MCF 10A (cell line): ENCODE measurements around the gene KCNT2. TPM values are rescaled to one million over a fixed set of nuclear protein-coding genes. Genes with fewer than 3 reads are reported as not detected.

ENCODE experiments used
- BruUV-seq: library from RNA; stranded (reverse); fragments of 400-500 nt; replicated peaks from 2 replicates; lab custom pipeline; 2021; lab: Mats Ljungman, UMichigan
- CTCF ChIA-PET: fragments of 300-600 bp; sonication (Branson Sonifier 250); formaldehyde crosslinking; extraction: SDS; loops from one replicate; lab custom pipeline; 2021; ENCODE audit warnings: antibody characterized with exemption, inconsistent platforms; lab: Yijun Ruan, JAX
- POLR2A ChIA-PET: fragments of 300-600, 350-650 bp; sonication (Branson Sonifier 250); formaldehyde crosslinking; extraction: SDS; loops from one replicate; lab custom pipeline; 2020; ENCODE audit warnings: antibody characterized with exemption, inconsistent platforms; lab: Yijun Ruan, JAX
- DNase-seq: peaks from one replicate; pipeline ENCODE4 v3.0.0-alpha.2; 2018; ENCODE audit not compliant: unreplicated experiment
- H3K27ac Mint-ChIP-seq: one replicate; pipeline ENCODE4 v1.8.0; 2022; ENCODE audit warnings: mild to moderate bottlenecking, low read depth, mixed read lengths; ENCODE audit not compliant: unreplicated experiment
- H3K27me3 Mint-ChIP-seq: one replicate; pipeline ENCODE4 v1.8.0; 2022; ENCODE audit warnings: mixed read lengths; ENCODE audit not compliant: insufficient read depth, unreplicated experiment
- H3K36me3 Mint-ChIP-seq: one replicate; pipeline ENCODE4 v1.8.0; 2022; ENCODE audit warnings: mild to moderate bottlenecking, moderate library complexity, mixed read lengths; ENCODE audit not compliant: insufficient read depth, unreplicated experiment
- H3K4me1 Mint-ChIP-seq: one replicate; pipeline ENCODE4 v1.8.0; 2022; ENCODE audit warnings: mixed read lengths; ENCODE audit not compliant: insufficient read depth, unreplicated experiment
- H3K4me3 Mint-ChIP-seq: one replicate; pipeline ENCODE4 v1.8.0; 2022; ENCODE audit warnings: mild to moderate bottlenecking, moderate library complexity, mixed read lengths; ENCODE audit not compliant: unreplicated experiment
- H3K9me3 Mint-ChIP-seq: one replicate; pipeline ENCODE4 v1.8.0; 2022; ENCODE audit warnings: mixed read lengths; ENCODE audit not compliant: unreplicated experiment
- intact Hi-C: fragments of 100-400 bp; cut with micrococcal nuclease; formaldehyde crosslinking; loops from 2 replicates; pipeline ENCODE4 v1.14.1; 2022
- total RNA-seq: library from RNA; stranded (reverse); gene quantifications from 2 replicates; pipeline ENCODE4 v1.2.3, GENCODE V29; 2022
- TF ChIP-seq, protein P1 (sequence below): fragments of 200-600 bp; IDR thresholded peaks from one replicate; pipeline ENCODE4 v1.8.0; 2022; ENCODE audit warnings: antibody characterized with exemption, mild to moderate bottlenecking; ENCODE audit not compliant: unreplicated experiment

KCNT2 gene
- total RNA-seq, 1 experiment from 2014 or later, result 1.5 TPM

DNA sequence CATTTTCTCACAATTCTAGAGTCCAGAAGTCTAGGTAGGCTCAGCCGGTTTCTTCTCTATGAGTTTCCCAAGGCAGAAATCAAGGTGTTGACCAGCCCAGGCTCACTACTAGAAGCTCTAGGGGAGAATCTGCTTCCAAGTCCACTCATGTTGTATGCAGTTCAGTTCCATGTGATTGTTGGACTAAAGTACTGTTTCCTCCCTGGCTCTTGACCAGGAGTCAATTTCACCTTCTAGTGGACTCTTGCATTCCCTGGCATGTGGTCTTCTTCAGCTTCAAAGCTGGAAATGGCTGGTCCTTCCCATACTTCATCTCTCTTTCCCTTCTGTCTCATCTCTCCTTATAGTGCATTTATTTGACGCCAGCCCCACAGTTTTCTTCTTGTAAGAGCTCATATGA is 153.4 kb downstream of the KCNT2 start:
- Mint-ChIP-seq H3K27ac (no peak overlapping the region), H3K27me3 (no peaks in the 10 kb centered on the region), H3K4me1 (peaks cover 11% of the 10 kb centered on the region), H3K36me3 (no peaks in the 10 kb centered on the region), H3K4me3 (no peak overlapping the region), H3K9me3 (peaks cover 8% of the 10 kb centered on the region)
- intact Hi-C loops, result no loop called here
- ChIA-PET CTCF (interaction anchor here (0.7 kb wide), 1 partner anchor 1359 kb away, joined by 3 read pairs; no protein-coding TSS in a partner anchor), POLR2A (interaction anchor here (0.6 to 1.0 kb wide), 2 partner anchors 61 to 96 kb away, joined by 3 read pairs; no protein-coding TSS in a partner anchor)
- no peak for DNase-seq
- no TSS peak for BruUV-seq
- TF ChIP-seq, protein P1, sequence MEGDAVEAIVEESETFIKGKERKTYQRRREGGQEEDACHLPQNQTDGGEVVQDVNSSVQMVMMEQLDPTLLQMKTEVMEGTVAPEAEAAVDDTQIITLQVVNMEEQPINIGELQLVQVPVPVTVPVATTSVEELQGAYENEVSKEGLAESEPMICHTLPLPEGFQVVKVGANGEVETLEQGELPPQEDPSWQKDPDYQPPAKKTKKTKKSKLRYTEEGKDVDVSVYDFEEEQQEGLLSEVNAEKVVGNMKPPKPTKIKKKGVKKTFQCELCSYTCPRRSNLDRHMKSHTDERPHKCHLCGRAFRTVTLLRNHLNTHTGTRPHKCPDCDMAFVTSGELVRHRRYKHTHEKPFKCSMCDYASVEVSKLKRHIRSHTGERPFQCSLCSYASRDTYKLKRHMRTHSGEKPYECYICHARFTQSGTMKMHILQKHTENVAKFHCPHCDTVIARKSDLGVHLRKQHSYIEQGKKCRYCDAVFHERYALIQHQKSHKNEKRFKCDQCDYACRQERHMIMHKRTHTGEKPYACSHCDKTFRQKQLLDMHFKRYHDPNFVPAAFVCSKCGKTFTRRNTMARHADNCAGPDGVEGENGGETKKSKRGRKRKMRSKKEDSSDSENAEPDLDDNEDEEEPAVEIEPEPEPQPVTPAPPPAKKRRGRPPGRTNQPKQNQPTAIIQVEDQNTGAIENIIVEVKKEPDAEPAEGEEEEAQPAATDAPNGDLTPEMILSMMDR, result no peak

DNA sequence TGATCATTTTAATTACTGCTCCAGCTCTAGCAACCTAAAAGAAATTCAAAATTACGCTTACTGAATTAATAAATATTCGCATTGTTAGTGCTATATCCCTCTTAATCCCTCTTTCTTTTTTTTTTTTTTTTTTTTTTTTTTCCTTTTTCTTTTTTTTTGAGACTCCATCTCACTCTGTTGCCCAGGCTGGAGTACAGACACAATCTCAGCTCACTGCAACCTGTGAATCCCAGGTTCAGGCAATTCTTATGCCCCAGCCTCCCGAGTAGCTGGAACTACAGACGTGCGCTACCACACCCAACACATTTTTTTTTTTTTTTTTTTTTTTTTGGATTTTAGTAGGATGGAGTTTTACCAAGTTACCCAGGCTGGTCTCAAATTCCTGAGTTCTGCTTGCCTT is 157.1 kb downstream of the KCNT2 start:
- Mint-ChIP-seq H3K9me3 (peaks cover 7% of the 10 kb centered on the region), H3K36me3 (no peaks in the 10 kb centered on the region), H3K4me1 (peaks cover 18% of the 10 kb centered on the region), H3K4me3 (no peak overlapping the region), H3K27me3 (no peaks in the 10 kb centered on the region), H3K27ac (no peak overlapping the region)
- intact Hi-C loops, result no loop called here
- CTCF ChIA-PET, result interaction anchor here (0.6 kb wide), 4 partner anchors 62 to 439 kb away, joined by 3 to 5 read pairs (median 3); no protein-coding TSS in a partner anchor
- TF ChIP-seq, protein P1, result no peak
- POLR2A ChIA-PET, result interaction anchor here (0.9 to 1.6 kb wide), 3 partner anchors 8 to 50 kb away, joined by 3 read pairs; no protein-coding TSS in a partner anchor
- BruUV-seq, result no TSS peak
- no peak for DNase-seq

DNA sequence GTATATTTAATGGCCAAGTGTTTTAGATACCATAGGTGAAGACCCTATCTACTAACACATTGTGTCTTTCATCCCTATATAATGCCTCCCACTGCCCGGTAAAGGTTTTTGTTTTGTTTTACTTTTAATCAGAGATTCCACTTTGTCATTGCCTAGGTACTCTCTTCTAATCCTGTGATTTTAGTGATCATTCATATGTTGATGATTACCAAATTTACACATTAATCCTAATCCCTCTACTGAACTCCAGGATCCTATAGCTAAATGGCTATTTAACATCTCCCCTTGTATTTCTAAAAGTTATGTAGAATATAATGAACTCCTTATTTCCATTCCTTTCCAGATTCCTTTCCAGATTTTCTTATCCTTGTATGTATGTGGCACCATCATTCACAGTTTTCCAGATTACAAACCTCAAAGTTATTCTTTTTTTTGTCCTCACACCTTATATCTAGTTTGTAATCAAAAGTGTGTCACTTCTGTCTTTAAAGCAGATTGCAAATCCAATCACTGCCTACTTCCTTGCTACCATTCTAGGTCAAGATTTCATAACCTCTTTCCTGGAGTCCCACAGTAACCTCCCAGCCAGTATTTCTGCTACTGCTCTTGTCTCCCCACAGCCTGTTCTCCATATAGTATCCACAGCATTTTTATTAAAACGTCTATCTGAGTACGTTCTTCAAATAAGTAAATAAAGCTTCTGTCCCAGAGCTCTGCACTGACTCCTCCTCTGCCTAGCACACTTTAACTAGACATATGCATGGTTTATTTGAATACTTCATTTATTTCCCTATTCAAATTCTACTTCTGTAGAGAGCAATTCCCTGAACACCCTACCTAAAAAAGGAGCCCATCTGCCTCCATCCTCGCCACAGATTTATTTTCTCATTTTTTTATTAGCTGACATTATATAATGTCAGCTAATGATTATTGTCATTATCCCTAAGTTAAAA is 157.8 kb downstream of the KCNT2 start:
- CTCF ChIA-PET, result interaction anchor here (0.6 kb wide), 4 partner anchors 61 to 440 kb away, joined by 3 to 5 read pairs (median 3); no protein-coding TSS in a partner anchor
- no peaks in the 10 kb centered on the region for H3K27me3 Mint-ChIP-seq
- H3K4me1 Mint-ChIP-seq, result peaks cover 18% of the 10 kb centered on the region
- TF ChIP-seq, protein P1, result no peak
- H3K36me3 Mint-ChIP-seq, result no peaks in the 10 kb centered on the region
- POLR2A ChIA-PET, result interaction anchor here (0.9 to 1.6 kb wide), 3 partner anchors 9 to 49 kb away, joined by 3 read pairs; no protein-coding TSS in a partner anchor
- no peak overlapping the region for H3K27ac Mint-ChIP-seq
- no peaks in the 10 kb centered on the region for H3K9me3 Mint-ChIP-seq
- no peak overlapping the region for H3K4me3 Mint-ChIP-seq
- intact Hi-C loops, result no loop called here
- no TSS peak for BruUV-seq
- no peak for DNase-seq

GRCh38 chr1:196449460-196449859 is 158.8 kb downstream of the KCNT2 start:
- TF ChIP-seq, protein P1, result no peak
- BruUV-seq, result no TSS peak
- ChIA-PET CTCF (no interaction called here), POLR2A (interaction anchor here (1.6 kb wide), 1 partner anchor 10 kb away, joined by 3 read pairs; no protein-coding TSS in a partner anchor)
- no peak overlapping the region for H3K27ac Mint-ChIP-seq
- no peaks in the 10 kb centered on the region for H3K27me3 Mint-ChIP-seq
- intact Hi-C loops, result no loop called here
- H3K4me1 Mint-ChIP-seq, result peaks cover 18% of the 10 kb centered on the region
- H3K36me3 Mint-ChIP-seq, result no peaks in the 10 kb centered on the region
- H3K4me3 Mint-ChIP-seq, result no peak overlapping the region
- no peaks in the 10 kb centered on the region for H3K9me3 Mint-ChIP-seq
- DNase-seq, result peak; percentile 26
